Keratinocyte (primary cell): ENCODE measurements around the gene CIT. TPM values are rescaled to one million over a fixed set of nuclear protein-coding genes. Genes with fewer than 3 reads are reported as not detected.

Source experiments
- DNase-seq: peaks from one replicate; pipeline ENCODE4 v3.0.0-alpha.2; 2011; ENCODE audit warnings: low read depth, missing footprints, low spot score
- FAIRE-seq: peaks from 2 replicates; lab custom pipeline; 2011; peaks lifted over from hg19 to GRCh38; lab: Jason Lieb, UNC
- H2AFZ ChIP-seq: 2 replicates; pipeline ENCODE4 v1.6.0; 2012; ENCODE audit warnings: low read length, control low read depth, inconsistent platforms; ENCODE audit not compliant: control insufficient read depth
- H3K27ac ChIP-seq: 2 replicates; pipeline ENCODE4 v1.5.1; 2011; ENCODE audit warnings: low read length; ENCODE audit not compliant: control insufficient read depth, insufficient read depth
- H3K27me3 ChIP-seq: 3 replicates; pipeline ENCODE4 v1.6.0; 2011; ENCODE audit warnings: low read length; ENCODE audit not compliant: control insufficient read depth, insufficient read depth; ENCODE audit errors: extremely low read depth
- H3K36me3 ChIP-seq, 2 experiments: 2 replicates in 1 of 2; 3 replicates in 1 of 2; pipeline ENCODE4 v1.5.1; 2011; ENCODE audit warnings: low read length in 2 of 2, mild to moderate bottlenecking in 1 of 2; ENCODE audit not compliant: control insufficient read depth in 2 of 2, insufficient read depth in 2 of 2; ENCODE audit errors: extremely low read depth in 1 of 2
- H3K4me1 ChIP-seq: 3 replicates; pipeline ENCODE4 v1.5.1; 2011; ENCODE audit warnings: low read length; ENCODE audit not compliant: control insufficient read depth, insufficient read depth; ENCODE audit errors: extremely low read depth
- H3K4me2 ChIP-seq: 3 replicates; pipeline ENCODE4 v1.6.0; 2011; ENCODE audit warnings: low read depth, low read length; ENCODE audit not compliant: control insufficient read depth, insufficient read depth; ENCODE audit errors: extremely low read depth
- H3K4me3 ChIP-seq, 3 experiments: fragments of 200-600 bp in 1 of 3; sonication (generic) in 1 of 3; 2 replicates in 2 of 3; 3 replicates in 1 of 3; pipeline ENCODE4 v1.5.1; 2011 to 2016; ENCODE audit warnings: low read length in 3 of 3, mild to moderate bottlenecking in 3 of 3, control low read depth in 2 of 3, inconsistent platforms in 1 of 3, low read depth in 1 of 3, mixed read lengths in 1 of 3, mixed run types in 1 of 3, moderate library complexity in 1 of 3; ENCODE audit not compliant: control insufficient read depth in 2 of 3, insufficient read depth in 2 of 3; ENCODE audit errors: extremely low read depth in 1 of 3
- H3K79me2 ChIP-seq: 2 replicates; pipeline ENCODE4 v1.6.0; 2012; ENCODE audit warnings: low read length; ENCODE audit not compliant: control insufficient read depth, insufficient read depth
- H3K9ac ChIP-seq: 3 replicates; pipeline ENCODE4 v1.6.0; 2011; ENCODE audit warnings: low read length; ENCODE audit not compliant: control insufficient read depth, insufficient read depth; ENCODE audit errors: extremely low read depth
- H3K9me1 ChIP-seq: 3 replicates; pipeline ENCODE4 v1.6.0; 2011; ENCODE audit warnings: low read length; ENCODE audit not compliant: control insufficient read depth, insufficient read depth; ENCODE audit errors: extremely low read depth
- H3K9me3 ChIP-seq: 2 replicates; pipeline ENCODE4 v1.5.1; 2012; ENCODE audit warnings: low read depth, low read length; ENCODE audit not compliant: control insufficient read depth
- H4K20me1 ChIP-seq: 3 replicates; pipeline ENCODE4 v1.6.0; 2011; ENCODE audit warnings: low read length; ENCODE audit not compliant: control insufficient read depth, insufficient read depth; ENCODE audit errors: extremely low read depth
- EZH2 ChIP-seq: IDR thresholded peaks from one replicate; pipeline ENCODE4 v1.6.1; 2012; ENCODE audit warnings: inconsistent platforms, mild to moderate bottlenecking, low read length, moderate library complexity
- dilution Hi-C: fragments of 300-500 bp; cut with MboI; formaldehyde crosslinking; loops from one replicate; pipeline ENCODE4 v1.7.0; 2020; ENCODE audit warnings: low sequenced_read_pairs; ENCODE audit not compliant: extremely low pct_ligation_motif_present
- polyA plus RNA-seq, 5 experiments: library from polyadenylated mRNA; depleted of rRNA in 3 of 5; stranded (reverse) in 3 of 5; stranded (forward) in 1 of 5; unstranded in 1 of 5; fragments of >200 nt; gene quantifications; 1 replicate in 1 of 5; 2 replicates in 3 of 5; 3 replicates in 1 of 5; pipeline versions ENCODE4 v1.2.1 to v1.2.3, GENCODE V29; 2011 to 2012; ENCODE audit warnings: missing spikeins in 2 of 5, low read depth in 1 of 5, low replicate concordance in 1 of 5
- TF ChIP-seq, protein P1 (sequence below), 3 experiments: IDR thresholded peaks in 1 of 3; conservative IDR thresholded peaks in 1 of 3; optimal IDR thresholded peaks in 1 of 3; 2 replicates in 2 of 3; 3 replicates in 1 of 3; pipeline versions ENCODE3 to v1.5.1; 2011; ENCODE audit warnings: low read length in 3 of 3, mild to moderate bottlenecking in 3 of 3, moderate library complexity in 2 of 3, control low read depth in 1 of 3, inconsistent platforms in 1 of 3; ENCODE audit not compliant: insufficient read depth in 2 of 3; ENCODE audit errors: extremely low read depth in 1 of 3

CIT gene
- polyA plus RNA-seq, 1 donor (not counting 4 experiments of a cell fraction or from before 2014, with no cell fraction given): 6.2 TPM

- no peak overlapping the region for H3K27ac ChIP-seq
- no peak overlapping the region for H3K4me2 ChIP-seq
- no peaks in the 10 kb centered on the region for H3K4me1 ChIP-seq
- H4K20me1 ChIP-seq: no peaks in the 10 kb centered on the region
- H3K79me2 ChIP-seq: no peaks in the 10 kb centered on the region
- no peak overlapping the region for H2AFZ ChIP-seq
- no peak for TF ChIP-seq EZH2
- TF ChIP-seq, protein P1, sequence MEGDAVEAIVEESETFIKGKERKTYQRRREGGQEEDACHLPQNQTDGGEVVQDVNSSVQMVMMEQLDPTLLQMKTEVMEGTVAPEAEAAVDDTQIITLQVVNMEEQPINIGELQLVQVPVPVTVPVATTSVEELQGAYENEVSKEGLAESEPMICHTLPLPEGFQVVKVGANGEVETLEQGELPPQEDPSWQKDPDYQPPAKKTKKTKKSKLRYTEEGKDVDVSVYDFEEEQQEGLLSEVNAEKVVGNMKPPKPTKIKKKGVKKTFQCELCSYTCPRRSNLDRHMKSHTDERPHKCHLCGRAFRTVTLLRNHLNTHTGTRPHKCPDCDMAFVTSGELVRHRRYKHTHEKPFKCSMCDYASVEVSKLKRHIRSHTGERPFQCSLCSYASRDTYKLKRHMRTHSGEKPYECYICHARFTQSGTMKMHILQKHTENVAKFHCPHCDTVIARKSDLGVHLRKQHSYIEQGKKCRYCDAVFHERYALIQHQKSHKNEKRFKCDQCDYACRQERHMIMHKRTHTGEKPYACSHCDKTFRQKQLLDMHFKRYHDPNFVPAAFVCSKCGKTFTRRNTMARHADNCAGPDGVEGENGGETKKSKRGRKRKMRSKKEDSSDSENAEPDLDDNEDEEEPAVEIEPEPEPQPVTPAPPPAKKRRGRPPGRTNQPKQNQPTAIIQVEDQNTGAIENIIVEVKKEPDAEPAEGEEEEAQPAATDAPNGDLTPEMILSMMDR (optimal IDR thresholded peaks at IDR 0.05 in 1 of 3, IDR thresholded peaks at IDR 0.05 in 1 of 3, conservative IDR thresholded peaks at IDR 0.05 in 1 of 3; ENCODE audit: extremely low read depth in 1 of 3, insufficient read depth in 2 of 3, low read length in 3 of 3): no peak
- no peaks in the 10 kb centered on the region for H3K9me3 ChIP-seq
- dilution Hi-C loops: no loop called here
- no peak for DNase-seq
- H3K4me3 ChIP-seq: no peak overlapping the region
- peaks cover 0 to 6% of the 10 kb centered on the region in 2 experiments for H3K36me3 ChIP-seq
- no peaks in the 10 kb centered on the region for H3K9me1 ChIP-seq
- no peak overlapping the region for H3K9ac ChIP-seq
- FAIRE-seq: no peak
- no peaks in the 10 kb centered on the region for H3K27me3 ChIP-seq
These were observed 48.8 kb downstream of the CIT start for GRCh38 chr12:119828300-119828699.

GRCh38 chr12:119827760-119828159 is 49.4 kb downstream of the CIT start:
- TF ChIP-seq, protein P1 (optimal IDR thresholded peaks at IDR 0.05 in 1 of 3, IDR thresholded peaks at IDR 0.05 in 1 of 3, conservative IDR thresholded peaks at IDR 0.05 in 1 of 3; ENCODE audit: extremely low read depth in 1 of 3, insufficient read depth in 2 of 3, low read length in 3 of 3): no peak
- TF ChIP-seq EZH2: no peak
- Histone ChIP-seq H3K4me1 (no peaks in the 10 kb centered on the region), H2AFZ (no peak overlapping the region), H3K4me2 (no peak overlapping the region), H3K9ac (no peak overlapping the region), H3K79me2 (no peaks in the 10 kb centered on the region), H4K20me1 (no peaks in the 10 kb centered on the region), H3K4me3 (no peak overlapping the region), H3K9me3 (no peaks in the 10 kb centered on the region), H3K27ac (no peak overlapping the region), H3K27me3 (no peaks in the 10 kb centered on the region), H3K9me1 (no peaks in the 10 kb centered on the region), H3K36me3 (peaks cover 0 to 6% of the 10 kb centered on the region in 2 experiments)
- no peak for DNase-seq
- FAIRE-seq: no peak
- dilution Hi-C loops: no loop called here
